HG02943 (cell line): ENCODE data around the gene OR52E6.

Experiments used
- ATAC-seq: cut with Tn5 transposase; IDR thresholded peaks from one replicate; pipeline ENCODE4 v1.9.1; 2021; ENCODE audit warnings: mild to moderate bottlenecking, low read depth, moderate library complexity; ENCODE audit not compliant: unreplicated experiment

Gene OR52E6

GRCh38 chr11:5807580-5807979 is 34.1 kb downstream of the OR52E6 start:
- ATAC-seq, result no peak

- ATAC-seq, result no peak
Observed at GRCh38 chr11:5803982-5804381, 37.7 kb downstream of the OR52E6 start.

GRCh38 chr11:5796541-5796940 is 45.2 kb downstream of the OR52E6 start:
- ATAC-seq, result no peak

GRCh38 chr11:5791165-5791564 is 50.5 kb downstream of the OR52E6 start, which contains the start of gene OR52N1:
TSS of gene OR52N1 (minus strand) at chr11:5791265. CDS start at chr11:5788816, 2,449 bp downstream.
- ATAC-seq, result no peak
